H9 (cell line): ENCODE results near the gene MYO5B. TPM values are rescaled to one million over a fixed set of nuclear protein-coding genes. Genes with fewer than 3 reads are reported as not detected.

ENCODE experiments used
- DNase-seq: peaks from one replicate; pipeline ENCODE4 v3.0.0-alpha.2; 2017
- H2AFZ ChIP-seq: one replicate; pipeline ENCODE4 v1.6.1; 2013; ENCODE audit warnings: mild to moderate bottlenecking, low read length, control low read depth, moderate library complexity
- H2AK5ac ChIP-seq: 2 replicates; pipeline ENCODE4 v1.6.1; 2013; ENCODE audit warnings: low read length, control low read depth, mixed read lengths; ENCODE audit not compliant: insufficient read length
- H2BK120ac ChIP-seq: one replicate; pipeline ENCODE4 v1.6.1; 2013; ENCODE audit warnings: low read depth, mild to moderate bottlenecking, low read length, control low read depth, inconsistent platforms; ENCODE audit not compliant: poor library complexity, severe bottlenecking
- H2BK12ac ChIP-seq: 2 replicates; pipeline ENCODE4 v1.6.1; 2013; ENCODE audit warnings: low read length, control low read depth, mixed read lengths, low read depth; ENCODE audit not compliant: insufficient read length
- H2BK15ac ChIP-seq: 2 replicates; pipeline ENCODE4 v1.6.1; 2013; ENCODE audit warnings: low read depth, low read length, control low read depth
- H2BK20ac ChIP-seq: one replicate; pipeline ENCODE4 v1.6.1; 2013; ENCODE audit warnings: low read depth, mild to moderate bottlenecking, low read length, control low read depth, inconsistent platforms; ENCODE audit not compliant: poor library complexity, severe bottlenecking
- H2BK5ac ChIP-seq: 2 replicates; pipeline ENCODE4 v1.6.1; 2013; ENCODE audit warnings: low read length, control low read depth, mixed read lengths; ENCODE audit not compliant: insufficient read length
- H3K14ac ChIP-seq: 2 replicates; pipeline ENCODE4 v1.6.1; 2013; ENCODE audit warnings: low read length, control low read depth; ENCODE audit not compliant: insufficient read depth
- H3K18ac ChIP-seq: 2 replicates; pipeline ENCODE4 v1.6.1; 2013; ENCODE audit warnings: low read depth, mild to moderate bottlenecking, mixed read lengths, low read length, control low read depth; ENCODE audit not compliant: insufficient read length
- H3K23ac ChIP-seq: 2 replicates; pipeline ENCODE4 v1.6.1; 2013; ENCODE audit warnings: low read length, control low read depth, mixed read lengths, low read depth; ENCODE audit not compliant: insufficient read length
- H3K23me2 ChIP-seq: 2 replicates; pipeline ENCODE4 v1.6.1; 2013; ENCODE audit warnings: low read depth, mild to moderate bottlenecking, mixed read lengths, low read length, control low read depth; ENCODE audit not compliant: insufficient read length, poor library complexity, severe bottlenecking
- H3K27ac ChIP-seq: 2 replicates; pipeline ENCODE4 v1.5.1; 2013; ENCODE audit warnings: low read length, control low read depth, mixed read lengths, low read depth; ENCODE audit not compliant: insufficient read length
- H3K27me3 ChIP-seq: 2 replicates; pipeline ENCODE4 v1.6.1; 2013; ENCODE audit warnings: low read length, control low read depth, inconsistent platforms; ENCODE audit not compliant: insufficient read depth
- H3K4ac ChIP-seq: 2 replicates; pipeline ENCODE4 v1.6.1; 2013; ENCODE audit warnings: low read depth, mild to moderate bottlenecking, control low read depth, inconsistent platforms, low read length, moderate library complexity
- H3K4me1 ChIP-seq: 2 replicates; pipeline ENCODE4 v1.6.1; 2013; ENCODE audit warnings: low read length, control low read depth, inconsistent platforms; ENCODE audit not compliant: insufficient read depth
- H3K4me2 ChIP-seq: 2 replicates; pipeline ENCODE4 v1.6.1; 2013; ENCODE audit warnings: low read length, control low read depth, mixed read lengths; ENCODE audit not compliant: insufficient read length, insufficient read depth
- H3K56ac ChIP-seq: 2 replicates; pipeline ENCODE4 v1.6.1; 2013; ENCODE audit warnings: low read depth, mild to moderate bottlenecking, mixed read lengths, low read length, control low read depth; ENCODE audit not compliant: insufficient read length
- H3K79me1 ChIP-seq: 2 replicates; pipeline ENCODE4 v1.6.1; 2013; ENCODE audit warnings: low read depth, mild to moderate bottlenecking, moderate library complexity, low read length, control low read depth, inconsistent platforms; ENCODE audit not compliant: insufficient read depth, poor library complexity, severe bottlenecking
- H3K79me2 ChIP-seq: 2 replicates; pipeline ENCODE4 v1.6.1; 2013; ENCODE audit warnings: low read length, control low read depth, inconsistent platforms; ENCODE audit not compliant: insufficient read depth
- H3K9ac ChIP-seq: 2 replicates; pipeline ENCODE4 v1.6.1; 2013; ENCODE audit warnings: low read length, control low read depth, mixed read lengths; ENCODE audit not compliant: insufficient read length; ENCODE audit errors: extremely low read depth
- H3K9me3 ChIP-seq: one replicate; pipeline ENCODE4 v1.6.1; 2013; ENCODE audit warnings: low read depth, low read length, inconsistent platforms; ENCODE audit not compliant: control insufficient read depth
- H3T11ph ChIP-seq: one replicate; pipeline ENCODE4 v1.6.1; 2013; ENCODE audit warnings: mild to moderate bottlenecking, low read length, control low read depth, inconsistent platforms
- H4K20me1 ChIP-seq: one replicate; pipeline ENCODE4 v1.6.1; 2013; ENCODE audit not compliant: control insufficient read depth, insufficient read length, insufficient read depth
- H4K5ac ChIP-seq: 2 replicates; pipeline ENCODE4 v1.6.1; 2013; ENCODE audit warnings: low read depth, mild to moderate bottlenecking, mixed read lengths, low read length, control low read depth; ENCODE audit not compliant: insufficient read length
- H4K8ac ChIP-seq: replicated peaks from 2 replicates; pipeline ENCODE4 v1.6.1; 2013; ENCODE audit warnings: low read length, control low read depth, mixed read lengths, low read depth; ENCODE audit not compliant: insufficient read length
- H4K91ac ChIP-seq: 2 replicates; pipeline ENCODE4 v1.6.1; 2013; ENCODE audit warnings: low read depth, mild to moderate bottlenecking, moderate library complexity, mixed read lengths, low read length, control low read depth; ENCODE audit not compliant: insufficient read length
- H3K27ac Mint-ChIP-seq, 3 experiments: 2 replicates in 2 of 3; 3 replicates in 1 of 3; pipeline ENCODE4 v1.8.0; 2020 to 2021; ENCODE audit warnings: mixed read lengths in 3 of 3, mild to moderate bottlenecking in 1 of 3, moderate library complexity in 1 of 3
- H3K27me3 Mint-ChIP-seq: 2 replicates; pipeline ENCODE4 v1.8.0; 2021; ENCODE audit warnings: low read depth, mild to moderate bottlenecking, moderate library complexity, mixed read lengths
- H3K36me3 Mint-ChIP-seq, 3 experiments: 2 replicates in 2 of 3; 3 replicates in 1 of 3; pipeline ENCODE4 v1.8.0; 2020 to 2021; ENCODE audit warnings: low read depth in 3 of 3, mixed read lengths in 3 of 3; ENCODE audit not compliant: insufficient read depth in 1 of 3
- H3K4me1 Mint-ChIP-seq, 2 experiments: 2 replicates each; pipeline ENCODE4 v1.8.0; 2020; ENCODE audit warnings: mixed read lengths in 2 of 2
- H3K4me3 Mint-ChIP-seq, 2 experiments: 2 replicates in 1 of 2; 3 replicates in 1 of 2; pipeline ENCODE4 v1.8.0; 2020 to 2021; ENCODE audit warnings: mild to moderate bottlenecking in 2 of 2, mixed read lengths in 2 of 2, moderate library complexity in 1 of 2
- H3K9me3 Mint-ChIP-seq, 2 experiments: 2 replicates in 1 of 2; 3 replicates in 1 of 2; pipeline ENCODE4 v1.8.0; 2020; ENCODE audit warnings: mild to moderate bottlenecking in 2 of 2, mixed read lengths in 2 of 2, moderate library complexity in 1 of 2
- WGBS: extraction: QIAGEN DNeasy Blood & Tissue Kit; methylation state at CpG from one replicate; pipeline ENCODE4 v1.1.7; 2013; ENCODE audit warnings: missing lambda C conversion rate, low lambda C conversion rate, mixed read lengths; ENCODE audit not compliant: insufficient read length; ENCODE audit errors: extremely low coverage; 5-methylcytosine and 5-hydroxymethylcytosine counted together
- total RNA-seq: library from RNA; stranded (reverse); gene quantifications from 2 replicates; pipeline ENCODE4 v1.2.1, GENCODE V29; 2021
- TF ChIP-seq, protein P1 (sequence below): fragments of 200-600 bp; sonication (generic); conservative IDR thresholded peaks from 3 replicates; pipeline ENCODE4 v1.8.0; 2021; ENCODE audit warnings: antibody characterized with exemption, mild to moderate bottlenecking

Gene MYO5B
- total RNA-seq, 1 experiment from 2014 or later, result 9.3 TPM

DNA sequence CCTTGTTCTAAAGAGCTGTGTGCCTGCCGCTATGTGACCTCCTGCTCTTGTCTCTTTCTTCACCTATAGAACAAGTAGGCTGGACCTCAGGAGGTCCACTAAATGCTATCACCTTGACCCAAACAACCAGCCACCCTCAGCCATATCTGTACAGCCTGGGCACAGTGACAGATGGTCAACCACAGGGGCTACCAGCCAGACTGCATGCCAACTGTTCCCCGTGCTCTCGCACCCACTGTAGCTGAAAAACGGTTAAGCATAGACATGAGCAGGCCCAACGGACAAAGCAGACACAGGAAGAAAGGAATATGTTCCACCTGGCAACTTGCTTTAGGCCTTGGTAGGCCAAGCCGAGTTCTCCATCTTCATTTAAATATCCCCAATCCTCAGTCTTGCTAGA lies 338.5 kb downstream of the MYO5B start:
- Histone ChIP-seq H3K23me2 (no peaks in the 10 kb centered on the region), H2BK120ac (no peak overlapping the region), H4K91ac (no peak overlapping the region), H3K4me1 (no peaks in the 10 kb centered on the region), H3K79me2 (no peaks in the 10 kb centered on the region), H3K27ac (no peak overlapping the region), H3K23ac (no peak overlapping the region), H2AK5ac (no peak overlapping the region), H2BK20ac (no peak overlapping the region), H2AFZ (no peak overlapping the region), H4K20me1 (no peaks in the 10 kb centered on the region), H3K9ac (no peak overlapping the region), H3K79me1 (no peaks in the 10 kb centered on the region), H3K14ac (no peak overlapping the region), H4K8ac (no peak overlapping the region), H3K4ac (no peak overlapping the region), H3K56ac (no peak overlapping the region), H3K9me3 (no peaks in the 10 kb centered on the region), H3K18ac (no peak overlapping the region), H2BK12ac (no peak overlapping the region), H3K4me2 (no peak overlapping the region), H4K5ac (no peak overlapping the region), H3T11ph (no peak overlapping the region), H2BK5ac (no peak overlapping the region), H2BK15ac (no peak overlapping the region), H3K27me3 (no peaks in the 10 kb centered on the region)
- no peak for DNase-seq
- Mint-ChIP-seq H3K27ac (peak overlapping the region in 1 of 3 experiments; percentile 82; a peak in 1 of 7 replicates), H3K36me3 (no peaks in the 10 kb centered on the region; a peak in 1 of 7 replicates), H3K9me3 (no peaks in the 10 kb centered on the region), H3K4me3 (no peak overlapping the region), H3K4me1 (peaks cover 8 to 12% of the 10 kb centered on the region in 2 experiments), H3K27me3 (no peaks in the 10 kb centered on the region)
- no CpG with 5 or more reads among the region's 6 CpGs for WGBS
- TF ChIP-seq, protein P1, sequence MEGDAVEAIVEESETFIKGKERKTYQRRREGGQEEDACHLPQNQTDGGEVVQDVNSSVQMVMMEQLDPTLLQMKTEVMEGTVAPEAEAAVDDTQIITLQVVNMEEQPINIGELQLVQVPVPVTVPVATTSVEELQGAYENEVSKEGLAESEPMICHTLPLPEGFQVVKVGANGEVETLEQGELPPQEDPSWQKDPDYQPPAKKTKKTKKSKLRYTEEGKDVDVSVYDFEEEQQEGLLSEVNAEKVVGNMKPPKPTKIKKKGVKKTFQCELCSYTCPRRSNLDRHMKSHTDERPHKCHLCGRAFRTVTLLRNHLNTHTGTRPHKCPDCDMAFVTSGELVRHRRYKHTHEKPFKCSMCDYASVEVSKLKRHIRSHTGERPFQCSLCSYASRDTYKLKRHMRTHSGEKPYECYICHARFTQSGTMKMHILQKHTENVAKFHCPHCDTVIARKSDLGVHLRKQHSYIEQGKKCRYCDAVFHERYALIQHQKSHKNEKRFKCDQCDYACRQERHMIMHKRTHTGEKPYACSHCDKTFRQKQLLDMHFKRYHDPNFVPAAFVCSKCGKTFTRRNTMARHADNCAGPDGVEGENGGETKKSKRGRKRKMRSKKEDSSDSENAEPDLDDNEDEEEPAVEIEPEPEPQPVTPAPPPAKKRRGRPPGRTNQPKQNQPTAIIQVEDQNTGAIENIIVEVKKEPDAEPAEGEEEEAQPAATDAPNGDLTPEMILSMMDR, result no peak
